NCI-H2227 treated with DMSO at 0.1 percent for 48 hours (cell line): Measurements from ENCODE around the gene CHCT1.
"Not testable (repeated sequence)": the region's sequence is repeated elsewhere in the genome, so short reads cannot be mapped to it uniquely, and the experiment has no call there.

Experiments used
- DNase-seq: peaks from one replicate; lab custom pipeline; 2025; lab: John Stamatoyannopoulos, UW

Gene CHCT1

GRCh38 chr17:60398227-60398959 is 23.9 kb upstream of the CHCT1 start:
- no peak for DNase-seq

GRCh38 chr17:60401819-60402218 is 20.5 kb upstream of the CHCT1 start:
- DNase-seq = no peak

- no peak for DNase-seq
These were observed 18.8 kb upstream of the CHCT1 start for GRCh38 chr17:60403523-60403810.

- no peak for DNase-seq
These were observed 18.3 kb upstream of the CHCT1 start for GRCh38 chr17:60403962-60404361.

GRCh38 chr17:60406887-60407286 is 15.4 kb upstream of the CHCT1 start:
- no peak for DNase-seq

GRCh38 chr17:60410001-60410400 is 12.3 kb upstream of the CHCT1 start:
- no peak for DNase-seq

GRCh38 chr17:60412701-60413100 is 9.6 kb upstream of the CHCT1 start:
- DNase-seq = no peak

- no peak for DNase-seq
These were observed 7.1 kb upstream of the CHCT1 start for GRCh38 chr17:60415146-60415545.

GRCh38 chr17:60416368-60416925 is 5.8 kb upstream of the CHCT1 start:
- DNase-seq = no peak

- DNase-seq = not testable (repeated sequence)
These were observed 3.3 kb upstream of the CHCT1 start for GRCh38 chr17:60419003-60419402.

- DNase-seq = not testable (repeated sequence)
These were observed 2.4 kb upstream of the CHCT1 start for GRCh38 chr17:60419875-60420274.

- DNase-seq = no peak
These were observed 772 bp upstream of the CHCT1 start for GRCh38 chr17:60421273-60422161.

GRCh38 chr17:60423865-60424264 is 1.6 kb downstream of the CHCT1 start:
- no peak for DNase-seq

- DNase-seq = no peak
These were observed 3.3 kb downstream of the CHCT1 start for GRCh38 chr17:60425626-60426025.

- DNase-seq = no peak
These were observed 4.3 kb downstream of the CHCT1 start for GRCh38 chr17:60426596-60426995.

GRCh38 chr17:60428491-60428890 is 6.2 kb downstream of the CHCT1 start:
- not testable (repeated sequence) for DNase-seq

GRCh38 chr17:60430561-60430960 is 8.3 kb downstream of the CHCT1 start:
- not testable (repeated sequence) for DNase-seq

GRCh38 chr17:60433021-60433997 is 11.0 kb downstream of the CHCT1 start:
- not testable (repeated sequence) for DNase-seq

GRCh38 chr17:60435244-60436167 is 13.2 kb downstream of the CHCT1 start:
- DNase-seq = peak; percentile 83

- DNase-seq = no peak
These were observed 14.4 kb downstream of the CHCT1 start for GRCh38 chr17:60436676-60437075.

GRCh38 chr17:60439501-60439900 is 17.2 kb downstream of the CHCT1 start:
- DNase-seq = no peak
